Ishikawa (cell line): Measurements from ENCODE around the gene ZNF296.

Source experiments
- CEBPB ChIP-seq: IDR thresholded peaks from 2 replicates; pipeline ENCODE4 v1.6.1; 2012
- CREB1 ChIP-seq: IDR thresholded peaks from 2 replicates; pipeline ENCODE4 v1.6.1; 2012; ENCODE audit warnings: low read depth
- EGR1 ChIP-seq: IDR thresholded peaks from 2 replicates; pipeline ENCODE4 v1.6.1; 2012
- EP300 ChIP-seq: IDR thresholded peaks from 2 replicates; pipeline ENCODE4 v1.6.1; 2012; ENCODE audit warnings: borderline replicate concordance
- FOXM1 ChIP-seq: IDR thresholded peaks from 2 replicates; pipeline ENCODE4 v1.6.1; 2012; ENCODE audit warnings: low read depth, borderline replicate concordance
- MAX ChIP-seq: IDR thresholded peaks from 2 replicates; pipeline ENCODE4 v1.6.1; 2012
- NFIC ChIP-seq: IDR thresholded peaks from 2 replicates; pipeline ENCODE4 v1.6.1; 2012
- RAD21 ChIP-seq: IDR thresholded peaks from 2 replicates; pipeline ENCODE4 v1.6.1; 2012; ENCODE audit warnings: low read depth
- REST ChIP-seq: IDR thresholded peaks from 2 replicates; pipeline ENCODE4 v1.6.1; 2012; ENCODE audit warnings: low read depth, mild to moderate bottlenecking
- TAF1 ChIP-seq: IDR thresholded peaks from 2 replicates; pipeline ENCODE4 v1.6.1; 2012; ENCODE audit warnings: low read depth, mild to moderate bottlenecking
- TCF12 ChIP-seq: IDR thresholded peaks from 2 replicates; pipeline ENCODE4 v1.6.1; 2012; ENCODE audit warnings: low read depth
- TEAD4 ChIP-seq: IDR thresholded peaks from 2 replicates; pipeline ENCODE4 v1.6.1; 2012
- USF1 ChIP-seq: IDR thresholded peaks from 2 replicates; pipeline ENCODE4 v1.6.1; 2012
- YY1 ChIP-seq: IDR thresholded peaks from 2 replicates; pipeline ENCODE4 v1.6.1; 2012; ENCODE audit warnings: low read depth
- ZBTB7A ChIP-seq: IDR thresholded peaks from 2 replicates; pipeline ENCODE4 v1.6.1; 2012; ENCODE audit warnings: low read depth

Gene ZNF296

GRCh38 chr19:45095496-45096413, 19.5 kb upstream of the ZNF296 start:
- no peak for TF ChIP-seq EGR1
- TF ChIP-seq YY1: no peak
- TF ChIP-seq NFIC: no peak
- no peak for TF ChIP-seq MAX

GRCh38 chr19:45094707-45095106, 18.4 kb upstream of the ZNF296 start:
- TF ChIP-seq EP300: no peak
- TF ChIP-seq YY1: no peak
- TF ChIP-seq REST: no peak
- TF ChIP-seq TCF12: no peak
- TF ChIP-seq ZBTB7A: no peak
- TF ChIP-seq MAX: no peak
- TF ChIP-seq USF1: no peak
- no peak for TF ChIP-seq TEAD4
- TF ChIP-seq TAF1: no peak

GRCh38 chr19:45094137-45094536, 17.9 kb upstream of the ZNF296 start:
- TF ChIP-seq TEAD4 (no peak), MAX (no peak), FOXM1 (no peak), CEBPB (no peak), RAD21 (no peak), CREB1 (no peak), NFIC (no peak), TAF1 (no peak), YY1 (no peak), REST (no peak), USF1 (no peak)

GRCh38 chr19:45092747-45093678, 16.7 kb upstream of the ZNF296 start, which contains the start of gene PPP1R37:
PPP1R37 (plus strand) TSS chr19:45093179; CDS start chr19:45093326, 147 bp downstream.
- TF ChIP-seq TCF12: peak; percentile 63; the same call in 1 of the 2 replicates
- TF ChIP-seq REST: no peak
- no peak for TF ChIP-seq USF1
- peak; percentile 87 for TF ChIP-seq EP300
- TF ChIP-seq YY1: peak; percentile 75
- TF ChIP-seq RAD21: peak; percentile 6; the same call in 1 of the 2 replicates
- peak; percentile 54; the same call in 1 of the 2 replicates for TF ChIP-seq TEAD4
- TF ChIP-seq CREB1: peak; percentile 45; the same call in 1 of the 2 replicates
- peak; percentile 69; the same call in 1 of the 2 replicates for TF ChIP-seq FOXM1
- peak; percentile 75 for TF ChIP-seq TAF1
- TF ChIP-seq CEBPB: no peak
- TF ChIP-seq NFIC: peak; percentile 48; the same call in 1 of the 2 replicates
- TF ChIP-seq MAX: peak; percentile 90
- peak; percentile 62 for TF ChIP-seq EGR1
- peak; percentile 64; the same call in 1 of the 2 replicates for TF ChIP-seq ZBTB7A
